Testis (tissue), 2 donors: ENCODE data around the gene EML4.

Experiments
- CTCF ChIP-seq, 3 experiments: fragments of 450-650 bp in 2 of 3; fragments of 200-600 bp in 1 of 3; sonication (generic) in 1 of 3; IDR thresholded peaks; one replicate each; pipeline ENCODE4 v1.5.1; 2016 to 2019; ENCODE audit warnings: antibody characterized with exemption in 3 of 3, mild to moderate bottlenecking in 2 of 3, moderate library complexity in 1 of 3
- POLR2A ChIP-seq: fragments of 450-650 bp; IDR thresholded peaks from one replicate; pipeline ENCODE4 v1.6.1; 2017; ENCODE audit warnings: antibody characterized with exemption, mild to moderate bottlenecking, moderate library complexity

- TF ChIP-seq CTCF (IDR thresholded peaks at IDR 0.05) = no peak
- TF ChIP-seq POLR2A = no peak
Observed at GRCh38 chr2:42335514-42336104, 166.5 kb downstream of the EML4 start.
